DOHH2 (cell line): ENCODE results near the gene CYP11A1.
A peak's percentile ranks its signal among the peaks of the same experiment; 100 is the strongest.

Experiments used
- H3F3A ChIP-seq: fragments of 200-600 bp; sonication (generic), shearing (Covaris generic); 2 replicates; pipeline ENCODE4 v1.6.0; 2016; ENCODE audit warnings: antibody characterized with exemption, mild to moderate bottlenecking; ENCODE audit not compliant: control insufficient read depth, insufficient read depth
- H3K27ac ChIP-seq: fragments of 200-600 bp; sonication (generic); 2 replicates; pipeline ENCODE4 v1.5.1; 2014; ENCODE audit warnings: low read depth, mild to moderate bottlenecking, low read length, moderate library complexity
- H3K27me3 ChIP-seq: fragments of 200-600 bp; sonication (generic); 2 replicates; pipeline ENCODE4 v1.6.1; 2014; ENCODE audit warnings: mild to moderate bottlenecking, low read length, mixed read lengths; ENCODE audit not compliant: control insufficient read depth
- H3K36me3 ChIP-seq: fragments of 200-600 bp; sonication (generic); 2 replicates; pipeline ENCODE4 v1.6.1; 2014; ENCODE audit warnings: mild to moderate bottlenecking, low read length, moderate library complexity, mixed read lengths; ENCODE audit not compliant: control insufficient read depth
- H3K4me1 ChIP-seq: fragments of 200-600 bp; sonication (generic); 2 replicates; pipeline ENCODE4 v1.6.1; 2014; ENCODE audit warnings: mild to moderate bottlenecking, low read length, mixed read lengths; ENCODE audit not compliant: control insufficient read depth
- H3K4me2 ChIP-seq: fragments of 200-600 bp; sonication (generic); 2 replicates; pipeline ENCODE4 v1.6.0; 2014; ENCODE audit warnings: mild to moderate bottlenecking, low read length, moderate library complexity
- H3K4me3 ChIP-seq: fragments of 200-600 bp; sonication (generic); 2 replicates; pipeline ENCODE4 v1.5.1; 2014; ENCODE audit warnings: mild to moderate bottlenecking, low read length, mixed read lengths
- H3K79me2 ChIP-seq: fragments of 200-600 bp; sonication (generic); 2 replicates; pipeline ENCODE4 v1.6.1; 2014; ENCODE audit warnings: mild to moderate bottlenecking, low read length, mixed read lengths; ENCODE audit not compliant: control insufficient read depth
- H3K9me2 ChIP-seq: fragments of 200-600 bp; sonication (generic); replicated peaks from 2 replicates; pipeline ENCODE4 v1.6.1; 2014; ENCODE audit warnings: mild to moderate bottlenecking, low read length, mixed read lengths; ENCODE audit not compliant: control insufficient read depth
- H3K9me3 ChIP-seq: fragments of 200-600 bp; sonication (generic); 2 replicates; pipeline ENCODE4 v1.6.1; 2014; ENCODE audit warnings: antibody characterized with exemption, low read length, mixed read lengths; ENCODE audit not compliant: control insufficient read depth, insufficient read depth
- H4K20me1 ChIP-seq: fragments of 200-600 bp; sonication (generic); 2 replicates; pipeline ENCODE4 v1.6.0; 2014; ENCODE audit warnings: low read depth, mild to moderate bottlenecking, antibody characterized with exemption, low read length, moderate library complexity; ENCODE audit not compliant: control insufficient read depth, insufficient read depth
- EZH2phosphoT487 ChIP-seq: fragments of 200-600 bp; sonication (generic); IDR thresholded peaks from 2 replicates; pipeline ENCODE4 v1.6.1; 2017; ENCODE audit warnings: borderline replicate concordance, mild to moderate bottlenecking, antibody characterized with exemption, low read length, moderate library complexity, mixed read lengths
- TF ChIP-seq, protein P1 (sequence below): fragments of 200-600 bp; sonication (generic); IDR thresholded peaks from one replicate; pipeline ENCODE4 v1.5.1; 2014; ENCODE audit warnings: antibody characterized with exemption, mild to moderate bottlenecking, low read depth, low read length; ENCODE audit not compliant: poor library complexity, severe bottlenecking

CYP11A1 gene

GRCh38 chr15:74302821-74303359 is 64.6 kb downstream of the CYP11A1 start:
- Histone ChIP-seq H3K4me2 (no peak overlapping the region), H3K79me2 (no peaks in the 10 kb centered on the region), H3K4me3 (no peak overlapping the region), H3K4me1 (no peaks in the 10 kb centered on the region), H3K9me2 (no peaks in the 10 kb centered on the region), H3K36me3 (no peaks in the 10 kb centered on the region), H4K20me1 (no peaks in the 10 kb centered on the region), H3K9me3 (no peaks in the 10 kb centered on the region), H3K27ac (no peak overlapping the region), H3F3A (no peaks in the 10 kb centered on the region), H3K27me3 (peaks cover 3% of the 10 kb centered on the region; the same call in 1 of the 2 replicates)
- no peak for TF ChIP-seq EZH2phosphoT487
- TF ChIP-seq, protein P1, sequence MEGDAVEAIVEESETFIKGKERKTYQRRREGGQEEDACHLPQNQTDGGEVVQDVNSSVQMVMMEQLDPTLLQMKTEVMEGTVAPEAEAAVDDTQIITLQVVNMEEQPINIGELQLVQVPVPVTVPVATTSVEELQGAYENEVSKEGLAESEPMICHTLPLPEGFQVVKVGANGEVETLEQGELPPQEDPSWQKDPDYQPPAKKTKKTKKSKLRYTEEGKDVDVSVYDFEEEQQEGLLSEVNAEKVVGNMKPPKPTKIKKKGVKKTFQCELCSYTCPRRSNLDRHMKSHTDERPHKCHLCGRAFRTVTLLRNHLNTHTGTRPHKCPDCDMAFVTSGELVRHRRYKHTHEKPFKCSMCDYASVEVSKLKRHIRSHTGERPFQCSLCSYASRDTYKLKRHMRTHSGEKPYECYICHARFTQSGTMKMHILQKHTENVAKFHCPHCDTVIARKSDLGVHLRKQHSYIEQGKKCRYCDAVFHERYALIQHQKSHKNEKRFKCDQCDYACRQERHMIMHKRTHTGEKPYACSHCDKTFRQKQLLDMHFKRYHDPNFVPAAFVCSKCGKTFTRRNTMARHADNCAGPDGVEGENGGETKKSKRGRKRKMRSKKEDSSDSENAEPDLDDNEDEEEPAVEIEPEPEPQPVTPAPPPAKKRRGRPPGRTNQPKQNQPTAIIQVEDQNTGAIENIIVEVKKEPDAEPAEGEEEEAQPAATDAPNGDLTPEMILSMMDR = peak; percentile 65

GRCh38 chr15:74301583-74302361 is 65.7 kb downstream of the CYP11A1 start:
- Histone ChIP-seq H3K9me3 (no peaks in the 10 kb centered on the region), H3K27ac (no peak overlapping the region), H3K79me2 (no peaks in the 10 kb centered on the region), H3K4me1 (no peaks in the 10 kb centered on the region), H3K9me2 (no peaks in the 10 kb centered on the region), H3K27me3 (peaks cover 3% of the 10 kb centered on the region; the same call in 1 of the 2 replicates), H4K20me1 (no peaks in the 10 kb centered on the region), H3K4me3 (no peak overlapping the region), H3K36me3 (no peaks in the 10 kb centered on the region), H3K4me2 (no peak overlapping the region), H3F3A (no peaks in the 10 kb centered on the region)
- TF ChIP-seq, protein P1 = no peak
- no peak for TF ChIP-seq EZH2phosphoT487

- no peak overlapping the region for H3K4me3 ChIP-seq
- no peak overlapping the region for H3K27ac ChIP-seq
- no peaks in the 10 kb centered on the region for H3K79me2 ChIP-seq
- no peaks in the 10 kb centered on the region for H3K9me2 ChIP-seq
- no peaks in the 10 kb centered on the region for H3K9me3 ChIP-seq
- H3F3A ChIP-seq = no peaks in the 10 kb centered on the region
- TF ChIP-seq, protein P1 = no peak
- no peak for TF ChIP-seq EZH2phosphoT487
- H4K20me1 ChIP-seq = no peaks in the 10 kb centered on the region
- H3K4me2 ChIP-seq = no peak overlapping the region
- H3K27me3 ChIP-seq = peaks cover 3% of the 10 kb centered on the region; the same call in 1 of the 2 replicates
- H3K4me1 ChIP-seq = no peaks in the 10 kb centered on the region
- H3K36me3 ChIP-seq = no peaks in the 10 kb centered on the region
Observed at GRCh38 chr15:74300057-74300795, 67.2 kb downstream of the CYP11A1 start.
